Activated naive CD8-positive, alpha-beta T cell treated with anti-CD3 and anti-CD28 coated beads for 36 hours (primary cell): ENCODE measurements around the gene PLA2G15. TPM values are rescaled to one million over a fixed set of nuclear protein-coding genes. Genes with fewer than 3 reads are reported as not detected.

Experiments
- DNase-seq: peaks from one replicate; pipeline ENCODE4 v3.0.0; 2021
- H3K27ac Mint-ChIP-seq: one replicate; pipeline ENCODE4 v1.8.0; 2022; ENCODE audit warnings: mild to moderate bottlenecking, moderate library complexity, mixed read lengths
- H3K27me3 Mint-ChIP-seq: one replicate; pipeline ENCODE4 v1.8.0; 2022; ENCODE audit warnings: mild to moderate bottlenecking, mixed read lengths
- H3K36me3 Mint-ChIP-seq: one replicate; pipeline ENCODE4 v1.8.0; 2021; ENCODE audit warnings: mild to moderate bottlenecking, mixed read lengths
- H3K4me1 Mint-ChIP-seq: one replicate; pipeline ENCODE4 v1.8.0; 2021; ENCODE audit warnings: mixed read lengths
- H3K4me3 Mint-ChIP-seq: one replicate; pipeline ENCODE4 v1.8.0; 2022; ENCODE audit warnings: mild to moderate bottlenecking, moderate library complexity, mixed read lengths
- H3K9me3 Mint-ChIP-seq: one replicate; pipeline ENCODE4 v1.8.0; 2022; ENCODE audit warnings: mixed read lengths
- total RNA-seq, 2 experiments: library from RNA; stranded (reverse); gene quantifications; one replicate each; pipeline ENCODE4 v1.2.3, GENCODE V29; 2021

The PLA2G15 gene
- total RNA-seq, 2 experiments from 2014 or later = 7.9 to 8.0 TPM

GRCh38 chr16:68237243-68238028 lies 7.7 kb upstream of the PLA2G15 start:
- Mint-ChIP-seq H3K4me3 (peak overlapping the region; percentile 87), H3K27ac (peak overlapping the region; percentile 93), H3K36me3 (no peaks in the 10 kb centered on the region), H3K9me3 (no peaks in the 10 kb centered on the region), H3K27me3 (no peaks in the 10 kb centered on the region), H3K4me1 (peaks cover 30% of the 10 kb centered on the region)
- DNase-seq = peak; percentile 92

- Mint-ChIP-seq H3K4me3 (peak overlapping the region; percentile 87), H3K27ac (peak overlapping the region; percentile 93), H3K27me3 (no peaks in the 10 kb centered on the region), H3K36me3 (no peaks in the 10 kb centered on the region), H3K9me3 (no peaks in the 10 kb centered on the region), H3K4me1 (peaks cover 26% of the 10 kb centered on the region)
- DNase-seq = no peak
Measured at GRCh38 chr16:68238029-68238345, 7.2 kb upstream of the PLA2G15 start.

GRCh38 chr16:68242085-68242484 lies 3.1 kb upstream of the PLA2G15 start:
- Mint-ChIP-seq H3K4me3 (no peak overlapping the region), H3K27me3 (no peaks in the 10 kb centered on the region), H3K4me1 (peaks cover 27% of the 10 kb centered on the region)

GRCh38 chr16:68242926-68243858 lies 2.0 kb upstream of the PLA2G15 start:
- Mint-ChIP-seq H3K4me1 (peaks cover 29% of the 10 kb centered on the region), H3K27ac (no peak overlapping the region), H3K27me3 (no peaks in the 10 kb centered on the region), H3K36me3 (no peaks in the 10 kb centered on the region), H3K4me3 (peak overlapping the region; percentile 29), H3K9me3 (no peaks in the 10 kb centered on the region)
- no peak for DNase-seq

More at GRCh38 chr16:68242085-68242484, 3.1 kb upstream of the PLA2G15 start:
- no peaks in the 10 kb centered on the region for H3K36me3 Mint-ChIP-seq
- no peak for DNase-seq
- H3K9me3 Mint-ChIP-seq = no peaks in the 10 kb centered on the region
- no peak overlapping the region for H3K27ac Mint-ChIP-seq

- H3K36me3 Mint-ChIP-seq = no peaks in the 10 kb centered on the region
- peak overlapping the region; percentile 98 for H3K4me3 Mint-ChIP-seq
- H3K4me1 Mint-ChIP-seq = peaks cover 27% of the 10 kb centered on the region
- no peak for DNase-seq
- no peaks in the 10 kb centered on the region for H3K27me3 Mint-ChIP-seq
- H3K9me3 Mint-ChIP-seq = no peaks in the 10 kb centered on the region
- H3K27ac Mint-ChIP-seq = peak overlapping the region; percentile 57
Measured at GRCh38 chr16:68244481-68244902, 681 bp upstream of the PLA2G15 start.

- H3K4me3 Mint-ChIP-seq = peak overlapping the region; percentile 98
- no peaks in the 10 kb centered on the region for H3K36me3 Mint-ChIP-seq
- H3K4me1 Mint-ChIP-seq = peaks cover 24% of the 10 kb centered on the region
- no peaks in the 10 kb centered on the region for H3K27me3 Mint-ChIP-seq
- no peak overlapping the region for H3K27ac Mint-ChIP-seq
- no peaks in the 10 kb centered on the region for H3K9me3 Mint-ChIP-seq
- no peak for DNase-seq
Measured at GRCh38 chr16:68246121-68246520, 948 bp downstream of the PLA2G15 start.

- H3K4me1 Mint-ChIP-seq = peaks cover 24% of the 10 kb centered on the region
- no peaks in the 10 kb centered on the region for H3K9me3 Mint-ChIP-seq
- H3K36me3 Mint-ChIP-seq = no peaks in the 10 kb centered on the region
- no peaks in the 10 kb centered on the region for H3K27me3 Mint-ChIP-seq
- H3K4me3 Mint-ChIP-seq = no peak overlapping the region
- H3K27ac Mint-ChIP-seq = no peak overlapping the region
- DNase-seq = no peak
Measured at GRCh38 chr16:68246666-68247065, 1.5 kb downstream of the PLA2G15 start.

- no peaks in the 10 kb centered on the region for H3K9me3 Mint-ChIP-seq
- no peaks in the 10 kb centered on the region for H3K27me3 Mint-ChIP-seq
- no peaks in the 10 kb centered on the region for H3K36me3 Mint-ChIP-seq
- no peak for DNase-seq
- peaks cover 26% of the 10 kb centered on the region for H3K4me1 Mint-ChIP-seq
- no peak overlapping the region for H3K27ac Mint-ChIP-seq
- H3K4me3 Mint-ChIP-seq = no peak overlapping the region
Measured at GRCh38 chr16:68247400-68247799, 2.2 kb downstream of the PLA2G15 start.

- no peak for DNase-seq
- Mint-ChIP-seq H3K4me1 (peaks cover 26% of the 10 kb centered on the region), H3K36me3 (no peaks in the 10 kb centered on the region), H3K27me3 (no peaks in the 10 kb centered on the region), H3K4me3 (no peak overlapping the region), H3K27ac (no peak overlapping the region), H3K9me3 (no peaks in the 10 kb centered on the region)
Measured at GRCh38 chr16:68247932-68248331, 2.8 kb downstream of the PLA2G15 start.

- no peak for DNase-seq
- Mint-ChIP-seq H3K9me3 (no peaks in the 10 kb centered on the region), H3K4me1 (peaks cover 26% of the 10 kb centered on the region), H3K4me3 (no peak overlapping the region), H3K36me3 (no peaks in the 10 kb centered on the region), H3K27me3 (no peaks in the 10 kb centered on the region), H3K27ac (no peak overlapping the region)
Measured at GRCh38 chr16:68249371-68249770, 4.2 kb downstream of the PLA2G15 start.

GRCh38 chr16:68250951-68251350 lies 5.8 kb downstream of the PLA2G15 start:
- H3K4me1 Mint-ChIP-seq = peaks cover 20% of the 10 kb centered on the region

GRCh38 chr16:68251832-68252231 lies 6.7 kb downstream of the PLA2G15 start:
- Mint-ChIP-seq H3K27ac (no peak overlapping the region), H3K27me3 (no peaks in the 10 kb centered on the region), H3K36me3 (peaks cover 2% of the 10 kb centered on the region), H3K4me3 (no peak overlapping the region), H3K9me3 (no peaks in the 10 kb centered on the region), H3K4me1 (peaks cover 11% of the 10 kb centered on the region)
- no peak for DNase-seq

More at GRCh38 chr16:68250951-68251350, 5.8 kb downstream of the PLA2G15 start:
- Mint-ChIP-seq H3K36me3 (no peaks in the 10 kb centered on the region), H3K27ac (peak overlapping the region; percentile 54), H3K27me3 (no peaks in the 10 kb centered on the region), H3K9me3 (no peaks in the 10 kb centered on the region), H3K4me3 (no peak overlapping the region)
- no peak for DNase-seq

- Mint-ChIP-seq H3K9me3 (no peaks in the 10 kb centered on the region), H3K4me3 (no peak overlapping the region), H3K27me3 (no peaks in the 10 kb centered on the region), H3K36me3 (peaks cover 2% of the 10 kb centered on the region), H3K27ac (no peak overlapping the region), H3K4me1 (peaks cover 6% of the 10 kb centered on the region)
- no peak for DNase-seq
Measured at GRCh38 chr16:68252383-68252782, 7.2 kb downstream of the PLA2G15 start.

GRCh38 chr16:68253721-68254120 lies 8.5 kb downstream of the PLA2G15 start:
- Mint-ChIP-seq H3K4me3 (no peak overlapping the region), H3K36me3 (peaks cover 2% of the 10 kb centered on the region), H3K27ac (no peak overlapping the region), H3K9me3 (no peaks in the 10 kb centered on the region), H3K27me3 (no peaks in the 10 kb centered on the region), H3K4me1 (peaks cover 2% of the 10 kb centered on the region)
- no peak for DNase-seq

GRCh38 chr16:68255712-68256111 lies 10.5 kb downstream of the PLA2G15 start:
- peaks cover 2% of the 10 kb centered on the region for H3K4me1 Mint-ChIP-seq
- H3K4me3 Mint-ChIP-seq = no peak overlapping the region
- no peaks in the 10 kb centered on the region for H3K9me3 Mint-ChIP-seq
- DNase-seq = no peak
- H3K27me3 Mint-ChIP-seq = no peaks in the 10 kb centered on the region
- H3K36me3 Mint-ChIP-seq = peaks cover 2% of the 10 kb centered on the region
- H3K27ac Mint-ChIP-seq = no peak overlapping the region
